GM23338 (cell line): ENCODE data around the gene MINDY4. TPM values are rescaled to one million over a fixed set of nuclear protein-coding genes. Genes with fewer than 3 reads are reported as not detected.

Source experiments
- ATAC-seq: fragments of 200-7000 bp; cut with Tn5 transposase; 3 replicates; pipeline ENCODE4 v1.9.1; 2020
- DNase-seq: peaks from one replicate; pipeline ENCODE4 v3.0.0-alpha.2; 2015; ENCODE audit warnings: low spot score
- H2AFZ ChIP-seq: fragments of 200-600 bp; sonication (generic); 2 replicates; pipeline ENCODE4 v1.8.0; 2016; ENCODE audit warnings: antibody characterized with exemption, mild to moderate bottlenecking, moderate library complexity
- H3F3A ChIP-seq: fragments of 200-600 bp; sonication (generic); replicated peaks from 2 replicates; pipeline ENCODE4 v1.8.0; 2017; ENCODE audit warnings: antibody characterized with exemption, mixed run types, low read depth
- H3K27ac ChIP-seq: fragments of 200-600 bp; sonication (generic); 2 replicates; pipeline ENCODE4 v1.6.1; 2016; ENCODE audit warnings: low read depth
- H3K27me3 ChIP-seq: fragments of 200-600 bp; sonication (generic); 2 replicates; pipeline ENCODE4 v1.8.0; 2016; ENCODE audit warnings: mild to moderate bottlenecking, mixed run types, moderate library complexity; ENCODE audit not compliant: insufficient read depth
- H3K36me3 ChIP-seq: fragments of 200-600 bp; sonication (generic); 2 replicates; pipeline ENCODE4 v1.8.0; 2016; ENCODE audit warnings: mild to moderate bottlenecking; ENCODE audit not compliant: insufficient read depth
- H3K4me1 ChIP-seq: fragments of 200-600 bp; sonication (generic); 2 replicates; pipeline ENCODE4 v1.8.0; 2016; ENCODE audit warnings: mild to moderate bottlenecking, moderate library complexity; ENCODE audit not compliant: insufficient read depth
- H3K4me2 ChIP-seq: fragments of 200-600 bp; sonication (generic); 2 replicates; pipeline ENCODE4 v1.7.1; 2017; ENCODE audit warnings: mixed run types
- H3K4me3 ChIP-seq: fragments of 200-600 bp; sonication (generic); 2 replicates; pipeline ENCODE4 v1.6.1; 2016; ENCODE audit warnings: mixed run types
- H3K79me2 ChIP-seq: fragments of 200-600 bp; sonication (generic); replicated peaks from 2 replicates; pipeline ENCODE4 v1.8.0; 2017; ENCODE audit warnings: mild to moderate bottlenecking; ENCODE audit not compliant: insufficient read depth
- H3K9me2 ChIP-seq: fragments of 200-600 bp; sonication (generic); 2 replicates; pipeline ENCODE4 v1.8.0; 2017; ENCODE audit not compliant: insufficient read depth
- H4K20me1 ChIP-seq: fragments of 200-600 bp; sonication (generic); replicated peaks from 2 replicates; pipeline ENCODE4 v1.8.0; 2017; ENCODE audit warnings: mild to moderate bottlenecking; ENCODE audit not compliant: insufficient read depth
- H3K27ac Mint-ChIP-seq: 2 replicates; pipeline ENCODE4 v1.8.0; 2020; ENCODE audit warnings: inconsistent platforms, mild to moderate bottlenecking, moderate library complexity, mixed read lengths
- H3K27me3 Mint-ChIP-seq: 3 replicates; pipeline ENCODE4 v1.8.0; 2022; ENCODE audit warnings: low read depth, mild to moderate bottlenecking, moderate library complexity, mixed read lengths, inconsistent platforms; ENCODE audit not compliant: insufficient read depth, poor library complexity
- H3K36me3 Mint-ChIP-seq: 3 replicates; pipeline ENCODE4 v1.8.0; 2021; ENCODE audit warnings: low read depth, mild to moderate bottlenecking, inconsistent platforms, moderate library complexity, mixed read lengths
- H3K4me1 Mint-ChIP-seq: 3 replicates; pipeline ENCODE4 v1.8.0; 2020; ENCODE audit warnings: mild to moderate bottlenecking, inconsistent platforms, mixed read lengths
- H3K4me3 Mint-ChIP-seq: 3 replicates; pipeline ENCODE4 v1.8.0; 2021; ENCODE audit warnings: moderate library complexity, mild to moderate bottlenecking, inconsistent platforms, mixed read lengths
- H3K9me3 Mint-ChIP-seq: 3 replicates; pipeline ENCODE4 v1.8.0; 2020; ENCODE audit warnings: moderate library complexity, mild to moderate bottlenecking, inconsistent platforms, mixed read lengths
- CREB1 ChIP-seq: fragments of 250-450 bp; sonication (Bioruptor Pico); IDR thresholded peaks from 2 replicates; pipeline ENCODE4 v1.5.0; 2020; ENCODE audit warnings: low read depth, mild to moderate bottlenecking, moderate library complexity
- REST ChIP-seq: IDR thresholded peaks from one replicate; pipeline ENCODE4 v1.6.1; 2018; ENCODE audit warnings: antibody characterized with exemption; ENCODE audit not compliant: unreplicated experiment
- ZNF462 ChIP-seq: fragments of 250-450 bp; sonication (Bioruptor Pico); IDR thresholded peaks from 2 replicates; pipeline ENCODE4 v1.5.0; 2020; ENCODE audit warnings: mild to moderate bottlenecking, moderate library complexity
- polyA plus RNA-seq: library from polyadenylated mRNA; unstranded; fragments of >200 nt; fragmentation: Nextera tagmentation; extraction: Ambion mirVana; gene quantifications from 2 replicates; pipeline ENCODE4 v1.2.1, GENCODE V29; 2016
- total RNA-seq: library from RNA; depleted of rRNA; stranded (reverse); fragments of >200 nt; shearing (Covaris generic); gene quantifications from 2 replicates; pipeline ENCODE4 v1.2.3, GENCODE V29; 2014
- TF ChIP-seq, protein P1 (sequence below), 2 experiments: fragments of 200-600 bp in 1 of 2; sonication (generic) in 1 of 2; conservative IDR thresholded peaks; 2 replicates each; pipeline versions ENCODE4 v1.5.1 to v1.6.1; 2016 to 2017; ENCODE audit warnings: antibody characterized with exemption in 2 of 2, low read depth in 2 of 2, mild to moderate bottlenecking in 2 of 2, moderate library complexity in 1 of 2

The MINDY4 gene
- total and polyA plus RNA-seq, 2 experiments from 2014 or later: 1.7 to 4.4 TPM

DNA sequence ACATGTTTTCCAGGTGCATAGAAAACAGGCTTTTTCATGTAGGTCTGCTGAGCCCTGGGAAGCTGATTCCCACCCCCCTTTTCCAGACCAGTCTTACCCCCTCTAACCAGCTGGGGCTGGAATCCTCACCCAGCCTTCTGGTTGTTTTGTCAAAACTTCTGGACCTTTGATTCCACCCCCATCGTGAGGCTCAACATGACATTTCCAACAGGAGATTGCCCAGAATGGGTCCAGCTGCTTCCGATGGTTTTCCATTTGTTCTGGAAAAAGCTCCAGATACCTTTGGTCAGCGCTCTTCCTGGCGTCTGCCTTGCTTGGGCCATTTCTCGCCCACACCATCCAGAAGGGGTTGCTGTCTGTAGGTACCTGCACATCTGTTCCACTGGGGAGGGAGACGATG lies 41.5 kb downstream of the MINDY4 start:
- Histone ChIP-seq H3K27ac (no peak overlapping the region), H3K4me2 (no peak overlapping the region), H3K36me3 (no peaks in the 10 kb centered on the region), H3K79me2 (no peaks in the 10 kb centered on the region), H3F3A (no peaks in the 10 kb centered on the region), H3K9me2 (no peaks in the 10 kb centered on the region), H3K4me3 (no peak overlapping the region), H3K27me3 (no peaks in the 10 kb centered on the region), H2AFZ (no peak overlapping the region), H4K20me1 (no peaks in the 10 kb centered on the region), H3K4me1 (no peaks in the 10 kb centered on the region)
- Mint-ChIP-seq H3K36me3 (peaks cover 10% of the 10 kb centered on the region), H3K9me3 (peaks cover 3% of the 10 kb centered on the region; the same call in 1 of the 3 replicates), H3K27ac (no peak overlapping the region), H3K4me3 (no peak overlapping the region), H3K4me1 (peaks cover 6% of the 10 kb centered on the region), H3K27me3 (peaks cover 2% of the 10 kb centered on the region)
- ATAC-seq (no peak), DNase-seq (no peak)
- no peak for TF ChIP-seq CREB1 (CRISPR knock-in tag)
- TF ChIP-seq, protein P1, sequence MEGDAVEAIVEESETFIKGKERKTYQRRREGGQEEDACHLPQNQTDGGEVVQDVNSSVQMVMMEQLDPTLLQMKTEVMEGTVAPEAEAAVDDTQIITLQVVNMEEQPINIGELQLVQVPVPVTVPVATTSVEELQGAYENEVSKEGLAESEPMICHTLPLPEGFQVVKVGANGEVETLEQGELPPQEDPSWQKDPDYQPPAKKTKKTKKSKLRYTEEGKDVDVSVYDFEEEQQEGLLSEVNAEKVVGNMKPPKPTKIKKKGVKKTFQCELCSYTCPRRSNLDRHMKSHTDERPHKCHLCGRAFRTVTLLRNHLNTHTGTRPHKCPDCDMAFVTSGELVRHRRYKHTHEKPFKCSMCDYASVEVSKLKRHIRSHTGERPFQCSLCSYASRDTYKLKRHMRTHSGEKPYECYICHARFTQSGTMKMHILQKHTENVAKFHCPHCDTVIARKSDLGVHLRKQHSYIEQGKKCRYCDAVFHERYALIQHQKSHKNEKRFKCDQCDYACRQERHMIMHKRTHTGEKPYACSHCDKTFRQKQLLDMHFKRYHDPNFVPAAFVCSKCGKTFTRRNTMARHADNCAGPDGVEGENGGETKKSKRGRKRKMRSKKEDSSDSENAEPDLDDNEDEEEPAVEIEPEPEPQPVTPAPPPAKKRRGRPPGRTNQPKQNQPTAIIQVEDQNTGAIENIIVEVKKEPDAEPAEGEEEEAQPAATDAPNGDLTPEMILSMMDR (conservative IDR thresholded peaks at IDR 0.05; ENCODE audit: low read depth in 2 of 2): no peak

DNA sequence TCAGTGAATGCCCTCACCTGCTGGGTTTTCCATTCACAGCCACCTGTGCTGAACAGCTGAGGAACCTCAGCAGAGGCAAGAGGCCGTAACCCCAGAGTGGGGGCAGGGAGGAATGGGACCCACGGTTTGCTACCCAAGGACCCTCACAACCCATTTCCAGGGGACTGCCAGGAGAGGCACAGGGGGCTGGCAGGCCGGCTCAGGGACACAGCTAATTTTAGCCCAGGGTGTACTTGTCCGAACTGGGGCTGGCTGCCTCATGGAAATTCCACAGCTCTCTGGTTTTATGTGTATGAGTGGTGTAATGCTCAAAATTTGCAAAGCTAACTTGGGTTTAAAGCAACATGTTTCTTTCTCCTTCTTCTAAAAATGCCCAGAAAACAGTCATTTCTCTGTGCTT lies 42.2 kb downstream of the MINDY4 start:
- no peaks in the 10 kb centered on the region for H3K4me1 ChIP-seq
- Mint-ChIP-seq H3K9me3 (no peaks in the 10 kb centered on the region; the same call in 2 of the 3 replicates), H3K27ac (no peak overlapping the region), H3K4me3 (no peak overlapping the region), H3K4me1 (peaks cover 6% of the 10 kb centered on the region), H3K27me3 (peaks cover 2% of the 10 kb centered on the region), H3K36me3 (peaks cover 2% of the 10 kb centered on the region; the same call in 1 of the 3 replicates)
- no peaks in the 10 kb centered on the region for H4K20me1 ChIP-seq
- no peak overlapping the region for H3K4me2 ChIP-seq
- DNase-seq: no peak
- no peak overlapping the region for H2AFZ ChIP-seq
- H3F3A ChIP-seq: no peaks in the 10 kb centered on the region
- H3K27me3 ChIP-seq: no peaks in the 10 kb centered on the region
- H3K79me2 ChIP-seq: no peaks in the 10 kb centered on the region
- TF ChIP-seq REST (no peak), ZNF462 (0 out of 2 replicates have a peak, but pooled peaks have one; percentile 2)
- no peak overlapping the region for H3K4me3 ChIP-seq
- no peaks in the 10 kb centered on the region for H3K36me3 ChIP-seq
- no peaks in the 10 kb centered on the region for H3K9me2 ChIP-seq
- H3K27ac ChIP-seq: no peak overlapping the region
- no peak for ATAC-seq
